ENCODE data around the gene MAP2. TPM values are rescaled to one million over a fixed set of nuclear protein-coding genes. Genes with fewer than 3 reads are reported as not detected.

MAP2 gene
- total and polyA plus RNA-seq, 2 of the 13 experiments (the other 11 are each of a cell fraction or from before 2014, with no cell fraction given): 0.08 TPM; not detected in 1

GRCh38 chr2:209560911-209561310 is 137.1 kb downstream of the MAP2 start:
- Histone ChIP-seq H3K27ac (ENCODE audit: extremely low read length, insufficient read depth, low read length) (no peak overlapping the region), H3K27me3 (ENCODE audit: control insufficient read depth in 1 of 2, insufficient read depth in 2 of 2, low read length in 2 of 2) (no peaks in the 10 kb centered on the region), H3K4me1 (ENCODE audit: insufficient read depth, low read length) (peaks cover 6% of the 10 kb centered on the region; the same call in 1 of the 2 replicates), H3K9ac (ENCODE audit: insufficient read depth, low read depth, low read length) (no peak overlapping the region), H3K79me2 (ENCODE audit: insufficient read depth, low read length) (no peaks in the 10 kb centered on the region), H3K9me3 (ENCODE audit: low read length) (no peaks in the 10 kb centered on the region), H4K20me1 (ENCODE audit: insufficient read depth, low read length) (no peaks in the 10 kb centered on the region), H2AFZ (ENCODE audit: low read length) (no peak overlapping the region), H3K4me3 (replicated peaks in 1 of 3; ENCODE audit: insufficient read depth in 1 of 3, low read depth in 2 of 3, low read length in 3 of 3) (no peak overlapping the region), H3K36me3 (replicated peaks in 1 of 2; ENCODE audit: control insufficient read depth in 1 of 2, insufficient read depth in 2 of 2, low read length in 2 of 2) (no peaks in the 10 kb centered on the region), H3K4me2 (ENCODE audit: low read depth, low read length) (no peak overlapping the region)
- ChIA-PET CTCF (ENCODE audit: low intra/inter-chr PET ratio, low total read pairs) (no interaction called here), POLR2A (no interaction called here)
- DNase-seq (ENCODE audit: low spot score): no peak
- no TSS peak for BruUV-seq (replicated peaks)
- no peak for FAIRE-seq
- no peak for ATAC-seq
- intact Hi-C loops (cut with micrococcal nuclease; ENCODE audit: unreplicated experiment) (no loop called here), in situ Hi-C loops (cut with HindIII; ENCODE audit: extremely low pct_ligation_motif_present, low pct_unique_long_range_greater_than_20kb) (loop anchor here (10.0 to 25.0 kb wide), 2 partner anchors 224 to 1156 kb away; partner anchors contain the start of gene PTH2R)
- WGBS (ENCODE audit: low lambda C conversion rate): 12% methylated on average over 3 of the region's 3 CpGs
- TF ChIP-seq ZNF441 (CRISPR knock-in tag; IDR thresholded peaks at IDR 0.05; ENCODE audit: borderline replicate concordance): no peak
- no peak for TF ChIP-seq SP5 (CRISPR knock-in tag; IDR thresholded peaks at IDR 0.05; ENCODE audit: borderline replicate concordance, low read depth)
- no peak for TF ChIP-seq HNRNPK (IDR thresholded peaks at IDR 0.05; ENCODE audit: low read depth, low read length, poor library complexity, severe bottlenecking)
- TF ChIP-seq ETV6 (CRISPR knock-in tag; conservative IDR thresholded peaks at IDR 0.05): no peak
- TF ChIP-seq DRAP1 (CRISPR knock-in tag; IDR thresholded peaks at IDR 0.05): no peak
- TF ChIP-seq SKIL (CRISPR knock-in tag; IDR thresholded peaks at IDR 0.05; ENCODE audit: borderline replicate concordance): no peak
- no peak for TF ChIP-seq RXRB (CRISPR knock-in tag; IDR thresholded peaks at IDR 0.05; ENCODE audit: borderline replicate concordance)
- no peak for TF ChIP-seq ASH2L (IDR thresholded peaks at IDR 0.05; ENCODE audit: insufficient read length, low read depth, low read length)
- no peak for TF ChIP-seq HNF1B (CRISPR knock-in tag; IDR thresholded peaks at IDR 0.05)
- no peak for TF ChIP-seq ZNF331 (CRISPR knock-in tag; IDR thresholded peaks at IDR 0.05)
- no peak for TF ChIP-seq NFYB (CRISPR knock-in tag; IDR thresholded peaks at IDR 0.05)
- TF ChIP-seq ZNF703 (CRISPR knock-in tag; IDR thresholded peaks at IDR 0.05; ENCODE audit: borderline replicate concordance): no peak
- TF ChIP-seq ZNF574 (CRISPR knock-in tag; IDR thresholded peaks at IDR 0.05): no peak
- no peak for TF ChIP-seq ZNF496 (CRISPR knock-in tag; IDR thresholded peaks at IDR 0.05; ENCODE audit: insufficient replicate concordance)
- no peak for TF ChIP-seq PTBP1 (IDR thresholded peaks at IDR 0.05; ENCODE audit: low read depth, low read length, poor library complexity, severe bottlenecking)
- TF ChIP-seq PAF1 (CRISPR knock-in tag; IDR thresholded peaks at IDR 0.05): no peak
- TF ChIP-seq CAMTA2 (CRISPR knock-in tag; IDR thresholded peaks at IDR 0.05; ENCODE audit: borderline replicate concordance): no peak
- no peak for TF ChIP-seq ATF5 (CRISPR knock-in tag; IDR thresholded peaks at IDR 0.05; ENCODE audit: low read depth)

Data from HepG2 (cell line).